ENCODE data around the gene HDC.

HDC gene

DNA sequence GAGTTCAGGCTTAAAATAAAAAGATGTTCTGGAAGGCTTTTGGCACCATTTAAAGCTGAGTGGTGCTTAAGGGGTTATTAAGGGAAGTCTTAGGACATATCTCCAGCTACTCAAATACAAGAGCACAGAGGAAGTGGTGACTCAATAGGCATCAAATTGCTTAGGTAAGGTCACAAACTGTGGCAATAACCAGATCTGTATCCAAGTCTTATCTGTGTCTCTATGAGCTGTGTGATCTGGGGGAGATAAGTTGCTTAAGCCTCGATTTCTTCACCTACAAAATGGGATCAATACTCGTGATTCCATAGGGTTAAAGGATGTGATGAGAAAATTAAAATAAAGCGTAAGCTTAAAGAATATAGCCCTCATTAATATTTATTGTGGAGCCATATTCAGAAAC, 7.6 kb downstream of the HDC start:
- no peak for TF ChIP-seq CEBPB (IDR thresholded peaks at IDR 0.05)
- TF ChIP-seq EP300 (IDR thresholded peaks at IDR 0.05; ENCODE audit: borderline replicate concordance): no peak
- TF ChIP-seq EGR1 (IDR thresholded peaks at IDR 0.05): no peak
- TF ChIP-seq, protein P1, sequence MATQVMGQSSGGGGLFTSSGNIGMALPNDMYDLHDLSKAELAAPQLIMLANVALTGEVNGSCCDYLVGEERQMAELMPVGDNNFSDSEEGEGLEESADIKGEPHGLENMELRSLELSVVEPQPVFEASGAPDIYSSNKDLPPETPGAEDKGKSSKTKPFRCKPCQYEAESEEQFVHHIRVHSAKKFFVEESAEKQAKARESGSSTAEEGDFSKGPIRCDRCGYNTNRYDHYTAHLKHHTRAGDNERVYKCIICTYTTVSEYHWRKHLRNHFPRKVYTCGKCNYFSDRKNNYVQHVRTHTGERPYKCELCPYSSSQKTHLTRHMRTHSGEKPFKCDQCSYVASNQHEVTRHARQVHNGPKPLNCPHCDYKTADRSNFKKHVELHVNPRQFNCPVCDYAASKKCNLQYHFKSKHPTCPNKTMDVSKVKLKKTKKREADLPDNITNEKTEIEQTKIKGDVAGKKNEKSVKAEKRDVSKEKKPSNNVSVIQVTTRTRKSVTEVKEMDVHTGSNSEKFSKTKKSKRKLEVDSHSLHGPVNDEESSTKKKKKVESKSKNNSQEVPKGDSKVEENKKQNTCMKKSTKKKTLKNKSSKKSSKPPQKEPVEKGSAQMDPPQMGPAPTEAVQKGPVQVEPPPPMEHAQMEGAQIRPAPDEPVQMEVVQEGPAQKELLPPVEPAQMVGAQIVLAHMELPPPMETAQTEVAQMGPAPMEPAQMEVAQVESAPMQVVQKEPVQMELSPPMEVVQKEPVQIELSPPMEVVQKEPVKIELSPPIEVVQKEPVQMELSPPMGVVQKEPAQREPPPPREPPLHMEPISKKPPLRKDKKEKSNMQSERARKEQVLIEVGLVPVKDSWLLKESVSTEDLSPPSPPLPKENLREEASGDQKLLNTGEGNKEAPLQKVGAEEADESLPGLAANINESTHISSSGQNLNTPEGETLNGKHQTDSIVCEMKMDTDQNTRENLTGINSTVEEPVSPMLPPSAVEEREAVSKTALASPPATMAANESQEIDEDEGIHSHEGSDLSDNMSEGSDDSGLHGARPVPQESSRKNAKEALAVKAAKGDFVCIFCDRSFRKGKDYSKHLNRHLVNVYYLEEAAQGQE (IDR thresholded peaks at IDR 0.05; ENCODE audit: low read depth): no peak
- TF ChIP-seq CREB1 (IDR thresholded peaks at IDR 0.05; ENCODE audit: low read depth): no peak
- TF ChIP-seq FOXM1 (IDR thresholded peaks at IDR 0.05; ENCODE audit: borderline replicate concordance, low read depth): no peak
- TF ChIP-seq RAD21 (IDR thresholded peaks at IDR 0.05; ENCODE audit: low read depth): no peak
- TF ChIP-seq, protein P2, sequence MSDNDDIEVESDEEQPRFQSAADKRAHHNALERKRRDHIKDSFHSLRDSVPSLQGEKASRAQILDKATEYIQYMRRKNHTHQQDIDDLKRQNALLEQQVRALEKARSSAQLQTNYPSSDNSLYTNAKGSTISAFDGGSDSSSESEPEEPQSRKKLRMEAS (IDR thresholded peaks at IDR 0.05): no peak
- TF ChIP-seq NFIC (IDR thresholded peaks at IDR 0.05): no peak
- TF ChIP-seq ZBTB7A (IDR thresholded peaks at IDR 0.05; ENCODE audit: low read depth): no peak
- no peak for TF ChIP-seq TEAD4 (IDR thresholded peaks at IDR 0.05)
- TF ChIP-seq, protein P3, sequence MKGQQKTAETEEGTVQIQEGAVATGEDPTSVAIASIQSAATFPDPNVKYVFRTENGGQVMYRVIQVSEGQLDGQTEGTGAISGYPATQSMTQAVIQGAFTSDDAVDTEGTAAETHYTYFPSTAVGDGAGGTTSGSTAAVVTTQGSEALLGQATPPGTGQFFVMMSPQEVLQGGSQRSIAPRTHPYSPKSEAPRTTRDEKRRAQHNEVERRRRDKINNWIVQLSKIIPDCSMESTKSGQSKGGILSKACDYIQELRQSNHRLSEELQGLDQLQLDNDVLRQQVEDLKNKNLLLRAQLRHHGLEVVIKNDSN (IDR thresholded peaks at IDR 0.05): no peak
- no peak for TF ChIP-seq TCF12 (IDR thresholded peaks at IDR 0.05; ENCODE audit: low read depth)
- no peak for TF ChIP-seq YY1 (IDR thresholded peaks at IDR 0.05; ENCODE audit: low read depth)

DNA sequence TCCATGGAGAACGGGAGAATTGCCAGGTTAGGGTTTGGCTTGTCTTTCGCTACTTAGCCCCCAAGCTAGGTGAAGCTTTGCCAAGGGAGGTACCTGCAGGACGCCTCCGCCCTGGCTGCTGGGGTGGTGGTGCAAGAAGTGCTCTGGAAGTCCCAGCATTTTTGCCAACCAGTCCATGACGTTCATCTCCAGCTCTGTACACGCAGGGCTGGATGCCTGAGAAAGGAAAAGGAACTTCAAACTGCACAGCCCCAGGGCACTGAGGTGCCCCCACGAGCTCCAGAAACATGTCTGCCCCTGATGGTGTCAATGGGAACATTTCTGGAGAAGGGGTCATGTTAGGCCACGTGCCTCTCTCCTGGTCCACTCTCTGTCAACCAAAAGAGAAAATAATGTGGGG, 8.2 kb downstream of the HDC start:
- no peak for TF ChIP-seq FOXM1 (IDR thresholded peaks at IDR 0.05; ENCODE audit: borderline replicate concordance, low read depth)
- TF ChIP-seq, protein P1 (IDR thresholded peaks at IDR 0.05; ENCODE audit: low read depth): no peak
- TF ChIP-seq CEBPB (IDR thresholded peaks at IDR 0.05): no peak
- TF ChIP-seq, protein P2 (IDR thresholded peaks at IDR 0.05): no peak
- TF ChIP-seq, protein P3 (IDR thresholded peaks at IDR 0.05): no peak
- no peak for TF ChIP-seq EGR1 (IDR thresholded peaks at IDR 0.05)
- no peak for TF ChIP-seq YY1 (IDR thresholded peaks at IDR 0.05; ENCODE audit: low read depth)
- no peak for TF ChIP-seq TEAD4 (IDR thresholded peaks at IDR 0.05)

DNA sequence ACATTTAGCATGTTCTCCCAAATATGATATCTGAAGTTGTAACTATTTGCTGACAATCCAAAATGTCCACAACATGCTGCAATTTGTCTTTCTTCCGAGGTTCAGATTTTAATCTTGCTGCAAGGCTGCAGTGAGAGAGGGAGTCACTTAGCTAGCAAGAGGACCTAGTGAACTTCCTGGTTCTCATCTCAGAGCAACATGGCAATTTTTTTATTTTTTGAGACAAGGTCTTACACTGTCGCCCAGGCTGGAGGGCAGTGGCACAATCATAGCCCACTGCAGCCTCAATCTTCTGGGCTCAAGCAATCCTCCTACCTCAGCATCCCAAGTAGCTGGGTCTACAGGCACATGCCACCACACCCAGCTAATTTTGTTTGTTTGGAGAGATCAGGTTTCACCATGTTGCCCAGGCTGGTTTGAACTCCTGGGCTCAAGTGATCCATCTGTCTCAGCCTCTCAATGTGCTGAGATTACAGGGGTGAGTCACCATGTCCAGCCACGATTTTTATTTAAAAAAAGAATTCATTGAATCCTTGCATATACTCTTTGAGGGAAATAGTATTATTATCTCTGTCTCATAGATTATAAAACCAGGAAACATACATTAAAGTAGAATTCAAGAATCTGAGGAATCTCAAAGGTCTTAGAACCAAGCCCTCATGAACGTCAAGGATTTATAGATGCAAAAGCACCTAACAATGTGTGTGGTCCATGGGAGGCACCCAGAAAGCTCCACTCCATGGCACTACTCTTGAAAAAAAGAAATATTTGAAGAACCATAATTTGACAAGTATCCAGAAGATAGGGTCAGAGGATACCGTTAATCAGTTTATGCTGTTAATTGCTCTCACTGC, 9.1 kb downstream of the HDC start:
- TF ChIP-seq CREB1 (IDR thresholded peaks at IDR 0.05; ENCODE audit: low read depth) (no peak), YY1 (IDR thresholded peaks at IDR 0.05; ENCODE audit: low read depth) (no peak), NFIC (IDR thresholded peaks at IDR 0.05) (no peak), CEBPB (IDR thresholded peaks at IDR 0.05) (no peak), RAD21 (IDR thresholded peaks at IDR 0.05; ENCODE audit: low read depth) (no peak), TAF1 (IDR thresholded peaks at IDR 0.05; ENCODE audit: low read depth) (no peak), ZBTB7A (IDR thresholded peaks at IDR 0.05; ENCODE audit: low read depth) (no peak), TEAD4 (IDR thresholded peaks at IDR 0.05) (no peak)
- TF ChIP-seq, protein P1 (IDR thresholded peaks at IDR 0.05; ENCODE audit: low read depth): no peak
- TF ChIP-seq, protein P2 (IDR thresholded peaks at IDR 0.05): no peak

DNA sequence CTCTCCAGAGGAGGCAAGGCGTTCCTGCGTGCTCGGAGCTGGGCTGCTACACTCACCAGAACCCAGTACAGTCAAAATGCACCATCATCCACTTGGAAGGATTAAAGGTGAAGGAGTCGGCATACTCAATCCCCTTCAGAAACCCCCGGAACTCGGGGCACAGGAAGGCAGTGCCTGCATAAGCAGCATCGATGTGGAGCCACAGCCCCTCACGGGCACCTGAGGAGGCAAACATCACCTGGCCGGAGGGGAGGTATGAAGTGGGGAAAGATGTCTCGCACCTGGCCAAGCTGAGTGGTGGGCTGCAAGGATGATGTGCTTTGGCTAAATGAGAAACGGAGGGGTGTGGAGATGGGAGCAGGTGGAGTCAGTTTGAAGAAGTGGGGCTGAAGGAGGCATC, 13.0 kb downstream of the HDC start:
- no peak for TF ChIP-seq ZBTB7A (IDR thresholded peaks at IDR 0.05; ENCODE audit: low read depth)
- TF ChIP-seq, protein P2 (IDR thresholded peaks at IDR 0.05): no peak
- TF ChIP-seq NFIC (IDR thresholded peaks at IDR 0.05): no peak
- no peak for TF ChIP-seq EP300 (IDR thresholded peaks at IDR 0.05; ENCODE audit: borderline replicate concordance)
- no peak for TF ChIP-seq TCF12 (IDR thresholded peaks at IDR 0.05; ENCODE audit: low read depth)
- TF ChIP-seq RAD21 (IDR thresholded peaks at IDR 0.05; ENCODE audit: low read depth): no peak
- TF ChIP-seq, protein P1 (IDR thresholded peaks at IDR 0.05; ENCODE audit: low read depth): no peak
- TF ChIP-seq, protein P3 (IDR thresholded peaks at IDR 0.05): no peak
- no peak for TF ChIP-seq TEAD4 (IDR thresholded peaks at IDR 0.05)
